Activated CD4-positive, alpha-beta T cell treated with anti-CD3 and anti-CD28 coated beads, Interleukin-2, amount 50 U/mL, for 4 hours (primary cell): ENCODE data around the gene PTPN3.
"Not testable (repeated sequence)": the region's sequence is repeated elsewhere in the genome, so short reads cannot be mapped to it uniquely, and the experiment has no call there.

Source experiments
- DNase-seq, 2 experiments: peaks; one replicate each; pipeline ENCODE4 v3.0.0-alpha.2; 2020

The PTPN3 gene

DNA sequence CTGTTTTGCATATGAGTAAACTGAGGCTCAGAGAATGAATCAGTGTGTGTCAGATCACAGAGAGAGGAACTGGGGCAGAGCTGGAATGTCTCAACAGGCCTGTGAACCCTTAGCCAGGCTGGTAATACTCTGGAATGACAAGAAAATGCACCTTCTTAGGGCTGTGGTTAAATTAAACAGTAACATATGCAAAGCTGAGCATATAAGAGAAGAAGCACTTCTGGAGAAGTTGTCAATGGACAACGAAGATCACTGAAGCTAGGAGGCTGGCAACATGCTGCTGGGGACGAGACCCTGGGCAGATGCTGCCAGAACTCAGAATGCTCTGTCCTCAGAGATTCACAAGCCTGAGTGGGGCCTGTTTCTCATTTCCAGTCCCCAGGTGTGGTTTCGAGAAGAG lies 112.6 kb downstream of the PTPN3 start:
- DNase-seq = no peak

DNA sequence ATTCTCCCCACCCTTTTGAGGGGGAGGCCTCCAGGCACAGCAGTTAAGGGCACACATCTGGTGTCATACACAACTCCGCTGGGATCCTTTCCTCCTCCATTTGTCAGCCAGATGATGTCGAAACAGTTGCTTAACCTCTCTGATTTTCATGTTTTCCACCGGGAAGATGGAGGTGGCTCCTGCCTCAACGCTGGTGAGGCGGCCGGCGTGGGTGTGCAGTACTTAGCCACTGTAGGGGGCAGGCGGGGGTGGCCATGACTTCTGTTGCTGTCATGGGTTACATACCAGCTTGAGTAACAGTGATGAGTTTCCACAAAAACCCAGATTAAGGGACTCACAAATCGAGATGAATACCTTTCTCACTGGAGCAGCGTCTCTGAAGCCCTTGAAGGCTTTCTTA lies 114.2 kb downstream of the PTPN3 start:
- no peak for DNase-seq

DNA sequence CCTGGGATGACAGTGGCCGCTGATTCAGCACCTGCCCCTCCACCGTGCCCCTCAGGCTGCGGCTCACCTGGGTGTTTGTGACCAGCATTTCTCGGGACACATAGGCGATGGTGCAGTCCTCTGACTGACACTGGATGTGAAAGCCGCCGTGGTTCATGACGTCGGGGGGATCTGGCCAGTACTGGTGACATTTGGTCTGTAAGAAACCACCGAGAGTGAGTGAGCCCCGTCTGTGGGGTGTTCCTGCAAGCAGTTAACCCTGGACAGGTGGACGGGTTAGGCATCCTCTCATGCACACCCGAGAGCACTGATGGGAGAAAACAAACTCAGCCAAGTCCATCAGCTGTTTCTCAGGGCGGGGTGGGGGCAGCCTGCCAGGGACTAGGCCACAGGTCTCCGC lies 114.8 kb downstream of the PTPN3 start:
- no peak for DNase-seq

DNA sequence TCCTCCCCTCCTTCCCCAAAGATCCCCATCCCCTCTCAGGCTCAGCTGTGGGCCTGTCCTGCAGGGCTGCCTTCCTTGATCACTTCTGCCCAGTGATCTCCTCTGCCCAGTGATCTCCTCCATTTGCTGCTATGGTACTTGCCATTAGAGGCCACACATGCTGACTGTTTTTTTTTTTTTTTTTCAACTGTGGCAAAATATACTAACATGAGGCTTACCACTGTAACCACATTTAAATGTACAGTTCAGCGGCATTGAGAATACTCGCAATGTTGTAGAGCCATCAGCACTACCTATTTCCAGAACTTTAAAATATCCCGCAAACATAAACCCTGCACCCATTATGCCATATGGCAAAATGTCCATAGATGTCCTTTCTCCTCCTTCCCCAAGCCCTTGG lies 115.5 kb downstream of the PTPN3 start:
- no peak for DNase-seq

DNA sequence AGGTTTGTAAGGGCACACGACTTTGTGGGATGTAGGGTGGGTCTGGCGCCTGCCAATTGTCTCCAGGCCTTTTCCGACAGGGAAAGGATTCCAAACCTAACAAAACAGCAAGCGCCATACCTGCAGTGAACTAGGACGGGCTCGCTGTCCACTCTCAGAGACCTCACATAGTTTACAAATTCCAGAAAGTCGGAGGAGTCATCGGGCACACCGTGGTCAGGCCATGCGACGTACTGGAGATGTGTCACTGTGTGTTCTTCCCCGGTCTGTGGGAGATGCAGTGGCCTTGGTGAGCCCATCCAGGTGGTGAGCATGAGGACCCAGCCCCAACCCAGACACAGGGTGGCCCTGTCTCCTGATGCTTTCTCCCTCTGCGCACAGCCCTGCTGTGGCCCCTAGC lies 115.9 kb downstream of the PTPN3 start:
- DNase-seq = no peak

DNA sequence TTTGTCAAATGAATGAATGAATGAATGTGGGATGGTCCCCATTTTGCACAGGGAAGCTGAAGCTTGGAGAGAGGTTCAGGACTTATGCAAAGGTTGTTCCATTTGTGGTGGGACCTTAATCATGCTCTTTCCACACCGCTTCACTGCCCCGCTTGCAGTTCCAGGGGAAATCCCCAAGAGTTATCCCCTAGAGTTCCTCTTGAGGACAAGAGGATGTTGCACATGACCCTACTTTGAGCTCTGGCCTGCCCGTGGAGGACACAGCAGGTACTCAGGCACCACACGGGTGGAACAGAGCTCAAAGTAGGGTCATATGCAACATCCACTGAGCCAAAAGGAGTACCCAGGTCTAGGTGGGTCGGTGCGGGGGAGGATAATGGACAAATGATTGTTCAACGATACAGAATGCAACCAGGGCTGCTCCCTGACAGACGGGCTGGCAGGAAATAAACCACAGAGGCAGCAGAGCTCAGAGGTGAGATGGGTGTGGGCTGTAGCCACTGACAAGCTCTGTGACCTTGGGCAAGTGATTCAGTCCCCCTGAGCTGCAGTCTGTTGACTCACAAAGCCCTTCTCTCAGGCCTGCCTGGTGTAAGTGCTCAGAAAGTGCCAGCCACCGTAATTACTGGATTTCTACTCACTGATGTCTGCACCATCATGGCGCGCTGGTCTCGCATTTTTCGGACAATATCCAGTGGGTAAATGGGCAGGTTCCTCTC lies 116.9 kb downstream of the PTPN3 start:
- no peak for DNase-seq

DNA sequence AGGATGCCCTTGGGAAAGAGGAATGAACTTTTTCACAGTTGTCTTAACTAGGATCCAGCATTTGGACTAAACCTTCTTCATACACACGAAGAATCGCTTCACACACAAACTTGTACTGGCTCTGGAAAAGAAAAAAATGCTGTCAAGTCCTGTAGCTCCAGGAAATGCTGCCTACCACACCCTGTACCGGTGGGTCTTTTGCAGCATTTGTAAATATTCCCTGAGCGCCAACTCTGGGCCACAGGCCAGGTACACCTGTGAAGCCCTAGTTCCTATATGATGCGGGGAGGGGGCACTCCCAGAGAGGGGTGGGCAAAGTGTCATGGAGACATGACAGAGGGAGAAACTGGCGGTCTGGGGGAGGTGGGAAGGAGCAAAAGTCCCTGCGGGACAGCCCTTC lies 118.6 kb downstream of the PTPN3 start:
- no peak for DNase-seq

DNA sequence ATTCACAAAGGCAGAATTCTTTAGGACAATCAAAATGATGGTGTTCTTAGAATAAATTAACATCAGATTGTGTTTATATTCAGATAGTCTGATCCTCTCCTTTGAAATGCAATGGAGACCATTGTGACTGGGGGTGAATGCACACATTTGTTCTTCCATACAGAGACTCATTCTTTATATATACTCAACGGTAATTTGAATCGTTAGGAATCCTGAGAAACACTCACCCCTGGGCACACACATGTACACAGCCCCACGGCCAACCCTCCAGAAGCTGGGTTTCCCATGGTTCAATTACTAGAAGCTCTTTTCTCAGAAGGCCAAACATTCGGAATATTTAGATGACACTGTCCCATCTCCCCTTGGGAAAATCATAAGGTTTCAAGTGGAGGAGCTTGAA lies 119.8 kb downstream of the PTPN3 start:
- DNase-seq = no peak

DNA sequence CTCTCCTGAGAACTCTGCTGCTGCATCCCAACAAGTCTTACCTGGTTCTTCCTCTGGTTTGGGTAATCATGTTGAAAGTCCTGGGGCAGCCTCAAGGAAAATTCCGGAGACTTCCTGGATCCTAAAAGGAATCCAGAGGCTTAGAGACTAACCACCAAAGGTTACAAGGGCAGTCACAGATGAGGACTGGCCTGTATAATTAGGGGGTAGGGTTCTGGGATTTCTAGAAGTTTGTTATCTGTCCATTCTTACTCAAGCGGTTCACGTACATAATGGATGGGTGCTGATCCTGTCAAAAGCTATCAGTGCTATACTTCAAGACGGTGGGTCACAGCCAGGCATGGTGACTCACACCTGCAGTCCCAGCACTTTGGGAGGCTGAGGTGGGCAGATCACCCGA lies 125.9 kb downstream of the PTPN3 start:
- no peak for DNase-seq

DNA sequence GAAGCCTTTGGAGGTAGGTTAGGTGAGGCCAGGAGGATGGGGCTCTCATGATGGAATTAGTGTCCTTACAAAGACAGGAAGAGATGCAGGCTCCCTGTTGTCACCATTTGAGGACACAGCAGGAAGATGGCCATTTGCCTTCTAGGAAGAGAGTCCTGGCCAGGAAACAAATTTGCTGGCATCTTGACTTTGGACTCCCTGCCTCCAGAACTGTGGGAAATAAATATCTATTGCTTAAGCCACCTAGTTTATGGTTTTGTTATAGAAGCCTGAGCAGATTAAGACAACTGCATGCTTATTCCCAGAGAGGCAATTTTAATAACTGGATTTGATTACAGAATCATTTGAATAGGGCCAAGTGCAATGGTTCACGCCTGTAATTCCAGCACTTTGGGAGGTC lies 126.7 kb downstream of the PTPN3 start:
- no peak for DNase-seq

DNA sequence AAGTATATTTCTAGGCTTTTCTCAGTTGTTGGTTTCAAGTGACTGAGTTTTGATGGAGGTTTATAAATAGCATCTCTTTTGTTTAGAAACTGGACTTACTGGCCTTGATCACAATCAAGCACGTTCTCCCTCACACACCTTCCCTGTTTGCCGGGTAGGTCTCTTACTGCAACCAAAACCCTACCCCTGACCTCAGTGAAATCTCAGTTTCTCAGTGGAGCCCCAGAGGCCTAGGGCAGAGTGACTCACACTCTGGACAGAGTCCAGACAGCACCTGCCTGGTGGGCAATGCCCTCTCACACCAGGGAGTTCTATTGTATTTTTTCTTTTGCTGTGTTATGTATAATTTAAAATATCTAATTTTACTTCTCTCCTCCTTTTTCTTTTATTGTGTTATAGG lies 128.8 kb downstream of the PTPN3 start:
- no peak for DNase-seq

DNA sequence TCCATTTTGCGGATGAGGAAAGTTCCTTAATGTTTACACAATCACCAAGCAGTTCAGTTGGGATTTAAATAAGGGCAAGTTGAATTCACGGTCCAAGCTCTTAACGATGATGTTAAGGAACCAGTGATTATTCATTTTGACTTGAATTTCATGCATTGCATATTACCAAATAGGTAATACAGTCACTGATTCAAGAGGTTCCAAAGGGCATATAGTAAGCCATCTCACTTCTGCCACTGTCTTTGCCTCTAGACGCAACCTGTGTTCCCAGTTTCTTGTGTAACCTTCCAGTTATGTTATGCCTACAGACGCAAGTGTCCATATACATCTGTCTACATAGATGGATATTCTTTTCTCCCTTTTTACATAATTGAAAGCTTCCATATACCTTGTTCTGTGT lies 137.3 kb downstream of the PTPN3 start:
- no peak for DNase-seq

DNA sequence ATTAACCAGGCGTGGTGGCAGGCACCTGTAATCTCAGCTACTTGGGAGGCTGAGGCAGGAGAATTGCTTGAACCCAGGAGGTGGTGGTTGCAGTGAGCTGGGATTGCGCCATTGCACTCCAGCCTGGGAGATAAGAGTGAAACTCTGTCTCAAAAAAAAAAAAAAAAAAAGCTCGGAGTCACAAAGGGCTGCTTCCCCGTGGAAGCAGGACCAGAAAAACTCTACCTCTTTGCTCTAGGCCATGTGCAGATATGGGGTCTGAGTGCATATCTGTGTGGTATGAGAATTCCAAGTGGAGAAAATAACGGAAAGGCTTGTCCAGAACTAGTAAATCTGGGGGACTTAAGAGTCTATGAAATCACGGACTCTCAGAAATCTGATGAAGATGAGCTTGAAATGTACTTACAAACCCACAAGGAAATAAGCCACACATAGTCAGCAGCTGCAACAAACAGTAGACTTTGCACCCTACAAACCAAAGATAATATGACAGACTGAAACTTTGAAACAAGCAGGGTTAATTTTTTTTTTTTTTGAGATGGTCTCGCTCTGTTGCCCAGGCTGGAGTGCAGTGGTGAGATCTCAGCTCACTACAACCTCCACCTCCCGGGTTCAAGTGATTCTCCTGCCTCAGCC lies 139.0 kb downstream of the PTPN3 start:
- DNase-seq = not testable (repeated sequence)

DNA sequence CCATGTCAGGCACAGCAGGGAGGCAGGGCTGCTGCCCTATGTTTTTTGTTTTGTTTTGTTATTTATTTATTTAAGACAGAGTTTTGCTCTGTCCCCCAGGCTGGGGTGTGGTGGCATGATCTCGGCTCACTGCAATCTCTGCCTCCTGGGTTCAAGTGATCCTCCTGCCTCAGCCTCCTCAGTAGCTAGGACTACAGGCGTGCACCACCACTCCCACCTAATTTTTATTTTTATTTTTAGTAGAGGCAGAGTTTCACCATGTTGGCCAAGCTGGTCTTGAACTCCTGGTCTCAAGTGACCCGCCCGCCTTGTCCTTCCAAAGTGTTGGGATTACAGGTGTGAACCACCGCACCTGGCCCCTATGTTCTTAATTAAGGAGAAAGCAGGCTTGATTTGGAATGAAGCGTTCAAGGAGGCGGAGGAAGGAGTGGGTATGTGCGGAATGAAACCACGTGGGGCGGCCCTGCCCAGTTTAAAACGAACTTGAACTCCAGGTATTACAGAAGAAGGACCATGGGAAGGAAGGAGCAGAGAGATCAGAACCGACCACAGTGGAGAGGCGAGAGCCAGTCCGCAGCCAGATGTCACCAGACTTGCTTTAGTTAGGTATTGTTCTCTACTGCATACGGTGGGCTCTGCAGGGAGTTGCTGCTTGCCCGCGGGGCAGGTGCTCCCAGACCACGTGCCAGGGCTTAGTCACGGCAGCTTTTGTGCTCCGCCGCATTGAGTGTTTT lies 142.4 kb downstream of the PTPN3 start:
- no peak for DNase-seq

DNA sequence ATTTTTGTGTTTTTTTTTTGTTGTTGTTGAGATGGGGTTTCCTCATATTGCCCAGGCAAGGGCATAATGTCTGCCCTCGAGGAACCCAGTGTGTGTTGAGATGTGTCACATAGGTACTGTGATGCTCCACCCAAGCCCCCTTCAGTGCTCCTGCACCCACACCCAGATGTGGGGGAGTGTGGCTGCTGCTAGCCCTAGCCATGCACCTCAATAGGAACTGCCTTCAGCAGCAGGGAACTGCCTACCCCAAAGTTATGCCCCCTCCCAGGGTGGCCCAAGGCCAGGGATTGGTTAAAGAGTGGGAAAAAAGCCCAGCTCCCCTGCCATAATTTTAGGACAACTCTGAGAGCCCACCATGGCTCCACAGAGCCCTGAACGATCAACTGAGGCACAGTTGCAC lies 143.9 kb downstream of the PTPN3 start:
- DNase-seq = no peak

DNA sequence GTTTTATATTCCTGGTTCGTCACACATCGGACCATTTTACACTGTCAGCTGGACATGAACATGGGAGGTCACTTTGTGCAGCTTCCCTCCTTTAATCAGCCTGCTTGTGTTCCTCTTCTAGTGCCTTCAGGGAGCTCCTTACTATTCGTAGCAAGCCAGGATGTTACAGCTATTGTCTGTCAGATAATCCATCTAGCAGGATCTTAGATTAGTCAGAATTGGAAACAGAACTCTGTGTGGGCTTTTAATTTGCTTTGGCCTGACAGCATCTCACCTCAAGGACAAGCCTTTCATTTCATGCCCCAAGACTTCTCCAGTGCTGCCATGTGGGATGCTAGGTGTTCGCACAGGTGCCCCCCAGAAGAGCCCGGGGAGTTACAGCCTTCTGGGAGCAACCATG lies 147.1 kb downstream of the PTPN3 start:
- DNase-seq = no peak

DNA sequence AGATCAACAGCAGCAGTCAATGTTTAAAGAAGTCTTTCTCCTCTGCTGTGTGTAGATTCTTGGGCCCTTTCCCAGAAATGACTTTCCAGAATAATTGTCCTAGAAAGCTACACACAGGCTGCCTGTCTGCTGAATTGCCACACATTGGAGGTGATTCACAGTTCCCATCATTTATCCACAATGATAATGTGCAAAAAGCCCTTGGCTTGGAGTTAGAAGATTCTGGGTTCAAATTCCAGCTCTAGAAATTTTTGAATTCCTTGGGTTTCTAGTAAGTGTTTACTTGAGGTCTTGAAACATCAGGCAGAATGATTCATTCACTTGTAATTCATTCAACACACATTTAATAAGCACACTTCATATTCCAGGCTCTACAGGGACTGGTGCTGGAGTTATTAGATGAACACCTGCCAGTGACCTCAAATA lies 148.7 kb downstream of the PTPN3 start:
- DNase-seq = no peak

DNA sequence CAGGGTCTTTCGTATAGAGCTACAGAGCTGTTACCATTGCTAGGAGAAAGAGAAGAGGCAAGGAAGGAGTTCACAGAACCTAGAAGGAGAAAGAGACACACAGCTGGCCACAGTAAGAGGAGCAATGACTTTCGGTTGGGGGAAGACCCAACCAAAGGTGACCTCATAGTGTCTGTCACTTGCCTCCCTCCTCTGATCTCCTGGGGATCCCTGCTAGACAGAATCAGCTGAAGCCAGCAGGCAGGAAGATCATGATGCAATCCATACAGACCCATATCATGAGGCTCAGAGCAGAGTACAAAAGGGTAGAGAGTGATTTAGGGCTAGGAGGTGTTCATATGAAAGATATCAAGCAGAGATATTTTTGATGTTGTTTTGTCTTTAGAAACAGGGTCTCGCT lies 151.2 kb downstream of the PTPN3 start:
- DNase-seq = no peak

DNA sequence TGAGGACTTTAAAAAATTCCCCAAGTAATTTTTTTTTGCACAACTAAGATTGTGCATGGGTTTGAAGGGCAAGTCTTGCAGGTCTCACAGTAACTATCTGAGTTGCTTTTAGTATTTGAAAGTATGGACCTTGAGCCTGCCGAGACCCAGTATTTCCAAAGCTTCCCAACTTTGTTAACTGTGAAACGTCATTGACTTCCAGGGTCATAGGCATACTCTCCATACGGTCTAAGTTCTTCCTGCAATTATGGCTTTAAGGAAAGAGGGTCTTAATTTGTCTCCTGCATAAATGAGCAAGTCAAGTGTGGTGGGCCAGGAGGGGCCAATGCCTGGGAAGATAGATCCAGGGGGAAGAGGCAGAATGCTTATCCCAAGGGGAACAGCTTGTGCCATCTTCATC lies 153.2 kb downstream of the PTPN3 start:
- DNase-seq = no peak

DNA sequence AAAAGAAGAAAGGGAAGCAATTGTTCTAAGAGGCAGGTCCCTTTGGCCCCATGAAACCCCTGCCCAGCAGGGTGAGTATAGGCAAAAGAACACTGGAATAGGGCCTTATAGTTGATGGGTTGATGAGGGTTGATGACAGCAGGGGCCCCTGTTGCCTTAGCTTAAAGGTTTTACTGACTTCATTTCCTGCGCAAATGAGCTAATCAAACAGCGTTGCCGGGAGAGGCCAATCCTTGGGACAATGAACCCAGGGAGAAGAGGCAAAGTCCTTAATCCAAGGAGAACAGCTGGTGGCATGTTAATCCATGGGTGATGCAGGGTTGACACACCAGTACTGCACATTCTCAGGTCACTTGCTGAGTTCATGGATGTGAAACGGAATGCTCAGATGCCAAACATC lies 155.2 kb downstream of the PTPN3 start:
- no peak for DNase-seq

DNA sequence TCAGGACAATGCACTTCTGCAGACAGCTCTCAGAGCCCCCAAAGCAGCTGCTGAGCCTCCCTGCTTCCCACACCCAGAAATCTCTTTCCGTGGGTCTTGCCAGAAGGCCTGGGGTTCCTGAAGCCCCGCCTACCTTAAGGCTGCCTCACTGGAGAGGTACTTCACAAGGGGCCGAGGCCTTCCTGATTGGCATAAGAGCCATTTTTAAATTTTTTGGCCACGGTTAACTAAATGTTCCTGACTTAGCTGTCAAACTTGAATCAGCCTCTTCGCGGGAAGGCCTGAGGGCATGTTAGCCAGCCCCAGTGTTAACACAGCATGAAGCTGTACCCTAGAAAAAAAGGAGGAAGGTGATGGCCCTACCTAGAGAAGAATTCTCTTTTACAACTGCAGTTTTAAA lies 156.5 kb downstream of the PTPN3 start:
- DNase-seq = no peak

DNA sequence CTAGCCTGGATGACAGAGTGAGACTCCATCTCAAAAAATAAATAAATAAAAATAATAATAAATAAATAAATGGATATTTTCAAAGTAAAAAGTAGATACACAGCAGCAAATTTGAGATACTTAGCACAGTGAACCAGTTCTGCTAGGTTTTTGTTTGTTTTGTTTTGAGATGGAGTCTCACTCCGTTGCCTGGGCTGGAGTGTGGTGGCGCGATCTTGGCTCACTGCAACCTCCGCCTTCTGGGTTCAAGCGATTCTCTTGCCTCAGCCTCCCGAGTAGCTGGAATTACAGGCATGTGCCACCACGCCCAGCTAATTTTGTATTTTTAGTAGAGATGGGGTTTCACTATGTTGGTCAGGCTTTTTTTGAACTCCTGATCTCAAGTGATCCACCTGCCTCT lies 157.1 kb downstream of the PTPN3 start:
- DNase-seq = not testable (repeated sequence)

DNA sequence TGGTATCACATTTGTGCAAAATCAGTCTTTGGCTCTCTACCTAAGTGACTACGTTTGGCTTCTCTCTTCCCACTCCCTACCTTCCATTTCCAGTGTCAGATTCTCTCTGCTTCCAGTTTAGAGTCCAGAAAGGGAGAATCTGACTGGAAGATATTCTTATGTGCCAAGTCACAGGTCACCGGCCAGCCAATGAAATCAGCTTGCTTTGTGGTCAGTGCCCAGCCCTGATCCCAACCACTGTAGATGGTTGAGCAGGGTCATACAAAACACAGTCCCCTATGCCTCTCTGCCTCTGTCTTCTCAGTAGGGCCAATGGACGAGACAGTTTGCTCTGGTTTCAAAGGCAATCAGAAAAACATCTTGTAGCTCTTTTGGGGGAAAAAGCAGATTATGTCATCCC lies 161.7 kb downstream of the PTPN3 start:
- no peak for DNase-seq

DNA sequence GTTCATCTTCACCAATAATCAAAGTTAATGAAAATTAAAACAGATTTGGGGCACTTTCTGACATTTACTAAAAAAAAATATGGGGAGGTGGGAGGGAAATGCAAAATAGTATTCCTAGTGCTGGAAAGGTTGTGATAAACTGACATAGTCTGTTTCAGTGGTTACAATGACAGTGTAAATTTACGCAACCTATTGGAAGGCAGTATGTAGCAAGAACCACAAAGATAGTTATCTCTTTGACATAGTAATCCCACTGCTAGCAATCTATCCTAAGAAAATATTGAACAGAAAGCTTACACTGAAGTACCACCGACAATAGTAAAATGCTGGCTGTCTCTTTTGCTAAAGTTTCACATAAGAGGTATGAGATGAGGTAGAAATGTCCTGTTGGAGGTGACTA lies 162.2 kb downstream of the PTPN3 start:
- no peak for DNase-seq
